Coronary artery (tissue), 2 donors: Measurements from ENCODE around the gene PIGR.

Experiments
- DNase-seq: peaks from one replicate; pipeline ENCODE4 v3.0.0-alpha.2; 2017; ENCODE audit warnings: low spot score
- H3K27ac ChIP-seq, 2 donors: fragments of 200-600 bp; sonication (generic); one replicate each; pipeline ENCODE4 v1.5.1; 2016 to 2019
- H3K4me3 ChIP-seq: fragments of 200-600 bp; sonication (generic); 2 replicates; pipeline ENCODE4 v1.5.1; 2016; ENCODE audit warnings: mild to moderate bottlenecking, moderate library complexity
- CTCF ChIP-seq: fragments of 200-600 bp; sonication (generic); IDR thresholded peaks from one replicate; pipeline ENCODE4 v1.5.1; 2019; ENCODE audit warnings: antibody characterized with exemption

The PIGR gene

GRCh38 chr1:206915030-206915735, 31.1 kb downstream of the PIGR start:
- DNase-seq, result no peak
- Histone ChIP-seq H3K27ac (no peak overlapping the region), H3K4me3 (no peak overlapping the region)
- no peak for TF ChIP-seq CTCF

GRCh38 chr1:206913766-206914537, 32.3 kb downstream of the PIGR start:
- TF ChIP-seq CTCF, result no peak
- no peak for DNase-seq
- Histone ChIP-seq H3K27ac (no peak overlapping the region), H3K4me3 (no peak overlapping the region)

DNA sequence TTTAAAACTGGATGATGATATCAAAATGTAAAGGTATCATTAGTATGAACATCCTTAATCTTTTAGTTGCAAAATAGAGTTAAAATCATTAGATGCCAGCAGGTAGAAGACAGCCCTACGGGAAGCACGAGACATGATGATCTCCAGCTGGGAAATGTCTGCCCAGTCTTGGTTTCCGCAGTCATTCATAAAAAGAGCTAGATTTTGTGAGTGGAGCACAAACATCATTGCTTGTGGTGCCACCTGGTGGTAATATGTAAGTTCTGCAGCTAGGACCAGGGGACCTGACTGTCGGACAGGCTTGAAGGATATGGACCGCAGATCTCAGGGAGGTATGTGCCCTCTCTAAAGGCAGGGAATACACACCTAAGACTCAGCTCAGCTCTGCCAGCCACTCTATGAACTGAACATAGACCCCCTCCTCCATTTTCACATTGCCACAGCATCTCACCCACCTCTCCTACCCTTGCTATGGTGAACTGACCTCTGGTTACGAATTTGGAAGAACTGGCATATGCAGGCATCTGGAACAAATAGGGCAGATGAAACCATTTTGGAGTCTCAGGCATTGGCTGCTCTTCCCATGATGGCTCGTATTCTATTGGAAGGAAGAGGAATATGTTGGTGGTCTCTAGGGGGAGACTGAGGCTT, 33.7 kb downstream of the PIGR start:
- peak; percentile 68 for TF ChIP-seq CTCF
- Histone ChIP-seq H3K4me3 (no peak overlapping the region), H3K27ac (no peak overlapping the region)
- DNase-seq, result no peak

DNA sequence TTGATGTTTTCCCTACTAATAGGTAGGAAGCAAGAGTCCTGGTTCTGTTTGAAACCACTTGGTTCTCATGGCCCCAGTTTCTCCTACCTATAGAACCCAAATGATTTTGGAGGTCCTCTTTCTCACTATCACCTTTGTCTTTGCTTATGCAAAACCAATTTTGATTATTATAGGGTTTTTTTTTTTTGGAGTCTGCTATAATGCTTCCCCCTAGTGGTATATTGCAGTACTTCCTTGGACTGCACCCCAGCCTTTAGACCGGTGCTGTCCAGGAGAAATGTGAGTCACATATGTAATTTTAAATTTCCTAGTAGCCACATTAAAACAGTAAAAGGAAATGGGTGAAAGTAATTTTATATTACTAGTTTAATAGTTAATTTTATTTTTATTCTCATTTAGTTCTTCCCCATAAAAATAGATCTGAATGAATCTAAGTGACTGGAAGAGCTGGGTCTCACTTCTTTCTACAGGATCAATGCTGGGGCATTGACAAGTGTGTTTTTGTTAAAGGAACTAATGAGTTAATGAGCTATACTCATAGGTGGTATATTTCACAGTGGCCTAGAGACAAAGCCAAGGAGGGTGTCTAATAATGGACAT, 35.1 kb downstream of the PIGR start:
- TF ChIP-seq CTCF, result peak; percentile 73
- DNase-seq, result no peak

GRCh38 chr1:206909883-206910318, 36.4 kb downstream of the PIGR start:
- TF ChIP-seq CTCF, result no peak
- peak overlapping the region; percentile 78 for H3K4me3 ChIP-seq
- DNase-seq, result no peak
- no peak overlapping the region for H3K27ac ChIP-seq

More for the DNA sequence above, 35.1 kb downstream of the PIGR start:
- Histone ChIP-seq H3K4me3 (no peak overlapping the region), H3K27ac (no peak overlapping the region)

GRCh38 chr1:206909161-206909882, 36.9 kb downstream of the PIGR start:
- DNase-seq, result no peak
- no peak for TF ChIP-seq CTCF
- Histone ChIP-seq H3K27ac (no peak overlapping the region), H3K4me3 (peak overlapping the region; percentile 78)
